IMR-90 (cell line): ENCODE data around the gene TMEM131. TPM values are rescaled to one million over a fixed set of nuclear protein-coding genes. Genes with fewer than 3 reads are reported as not detected.

Source experiments
- ATAC-seq: fragments of 200-7000 bp; cut with Tn5 transposase; 2 replicates; pipeline ENCODE4 v1.9.1; 2020; ENCODE audit warnings: low read depth, mild to moderate bottlenecking, moderate library complexity
- BruUV-seq: library from RNA; stranded (reverse); fragments of 400-500 nt; replicated peaks from 2 replicates; lab custom pipeline; 2021; lab: Mats Ljungman, UMichigan
- CTCF ChIA-PET: fragments of 300-600 bp; formaldehyde crosslinking; extraction: SDS; loops from one replicate; lab custom pipeline; 2021; ENCODE audit warnings: antibody characterized with exemption; lab: Yijun Ruan, JAX
- POLR2A ChIA-PET: fragments of 300-600 bp; sonication (Branson Sonifier 250); formaldehyde crosslinking; loops from one replicate; lab custom pipeline; 2022; ENCODE audit warnings: antibody characterized with exemption; ENCODE audit not compliant: unreplicated experiment; lab: Charles Lee
- DNase-seq: peaks from one replicate; pipeline ENCODE4 v3.0.0; 2013
- H2AFZ ChIP-seq: replicated peaks from 2 replicates; pipeline ENCODE3; 2013; ENCODE audit warnings: low read length, mild to moderate bottlenecking; ENCODE audit not compliant: poor library complexity
- H2AK5ac ChIP-seq: 2 replicates; pipeline ENCODE4 v1.6.1; 2013; ENCODE audit warnings: low read depth, low read length, inconsistent platforms
- H2AK9ac ChIP-seq: replicated peaks from 2 replicates; pipeline ENCODE3; 2013; ENCODE audit warnings: mild to moderate bottlenecking, low read depth, low read length, moderate library complexity; ENCODE audit not compliant: poor library complexity
- H2BK120ac ChIP-seq: 2 replicates; pipeline ENCODE4 v1.6.1; 2013; ENCODE audit warnings: low read depth, low read length, inconsistent platforms
- H2BK15ac ChIP-seq: 3 replicates; pipeline ENCODE4 v1.6.1; 2013; ENCODE audit warnings: low read depth, low read length, inconsistent platforms
- H2BK20ac ChIP-seq: 2 replicates; pipeline ENCODE4 v1.6.1; 2013; ENCODE audit warnings: low read depth, mild to moderate bottlenecking, inconsistent platforms, low read length, moderate library complexity
- H2BK5ac ChIP-seq: 2 replicates; pipeline ENCODE4 v1.6.1; 2013; ENCODE audit warnings: mild to moderate bottlenecking, low read depth, low read length, inconsistent platforms; ENCODE audit not compliant: poor library complexity, severe bottlenecking
- H3K14ac ChIP-seq: replicated peaks from 2 replicates; pipeline ENCODE4 v1.6.1; 2013; ENCODE audit warnings: low read depth, low read length, inconsistent platforms
- H3K18ac ChIP-seq: 2 replicates; pipeline ENCODE4 v1.6.1; 2013; ENCODE audit warnings: low read depth, low read length, control low read depth
- H3K23ac ChIP-seq: 2 replicates; pipeline ENCODE4 v1.6.1; 2013; ENCODE audit warnings: low read depth, low read length, inconsistent platforms
- H3K27ac ChIP-seq: 2 replicates; pipeline ENCODE4 v1.5.1; 2013; ENCODE audit warnings: mild to moderate bottlenecking, control low read depth, low read length; ENCODE audit not compliant: insufficient read depth
- H3K27me3 ChIP-seq: 2 replicates; pipeline ENCODE4 v1.6.1; 2013; ENCODE audit warnings: low read length; ENCODE audit not compliant: control insufficient read depth, insufficient read depth
- H3K36me3 ChIP-seq: 2 replicates; pipeline ENCODE4 v1.6.1; 2013; ENCODE audit warnings: low read length, mixed read lengths; ENCODE audit not compliant: control insufficient read depth, insufficient read depth
- H3K4ac ChIP-seq: 2 replicates; pipeline ENCODE4 v1.6.1; 2013; ENCODE audit warnings: low read depth, low read length, inconsistent platforms
- H3K4me1 ChIP-seq: 2 replicates; pipeline ENCODE4 v1.6.1; 2013; ENCODE audit warnings: low read length, mixed read lengths; ENCODE audit not compliant: control insufficient read depth, insufficient read depth
- H3K4me2 ChIP-seq: 2 replicates; pipeline ENCODE4 v1.6.1; 2013; ENCODE audit warnings: low read depth, mild to moderate bottlenecking, control low read depth, low read length, moderate library complexity
- H3K4me3 ChIP-seq: 2 replicates; pipeline ENCODE4 v1.5.1; 2013; ENCODE audit warnings: low read depth, mild to moderate bottlenecking, control low read depth, low read length, moderate library complexity; ENCODE audit not compliant: insufficient read depth
- H3K56ac ChIP-seq: 2 replicates; pipeline ENCODE4 v1.6.1; 2013; ENCODE audit warnings: low read length, inconsistent platforms; ENCODE audit not compliant: insufficient read depth; ENCODE audit errors: extremely low read depth
- H3K79me1 ChIP-seq, 2 experiments: 2 replicates each; pipeline ENCODE4 v1.6.1; 2013; ENCODE audit warnings: low read length in 2 of 2, inconsistent platforms in 1 of 2, low read depth in 1 of 2
- H3K9ac ChIP-seq: 2 replicates; pipeline ENCODE4 v1.6.1; 2013; ENCODE audit warnings: low read depth, low read length, control low read depth
- H3K9me1 ChIP-seq: 2 replicates; pipeline ENCODE4 v1.6.1; 2013; ENCODE audit warnings: low read length, inconsistent platforms; ENCODE audit not compliant: insufficient read depth
- H3K9me3 ChIP-seq: 2 replicates; pipeline ENCODE4 v1.6.1; 2013; ENCODE audit warnings: low read length; ENCODE audit not compliant: control insufficient read depth, insufficient read depth
- H4K20me1 ChIP-seq: 2 replicates; pipeline ENCODE4 v1.6.1; 2013; ENCODE audit warnings: low read length, inconsistent platforms; ENCODE audit not compliant: insufficient read depth
- H4K5ac ChIP-seq: 2 replicates; pipeline ENCODE4 v1.6.1; 2013; ENCODE audit warnings: mild to moderate bottlenecking, low read depth, low read length, control low read depth
- H4K8ac ChIP-seq, 2 experiments: 2 replicates each; pipeline ENCODE4 v1.6.1; 2013; ENCODE audit warnings: low read depth in 2 of 2, low read length in 2 of 2, control low read depth in 1 of 2, inconsistent platforms in 1 of 2
- H4K91ac ChIP-seq: 2 replicates; pipeline ENCODE4 v1.6.1; 2013; ENCODE audit warnings: low read depth, low read length, inconsistent platforms; ENCODE audit not compliant: insufficient read depth
- CEBPB ChIP-seq: IDR thresholded peaks from 2 replicates; pipeline ENCODE4 v1.6.1; 2012; ENCODE audit warnings: low read depth, low read length, improper control_type of control experiment
- CHD1 ChIP-seq: IDR thresholded peaks from 2 replicates; pipeline ENCODE4 v1.6.1; 2012; ENCODE audit warnings: low read depth, low read length, improper control_type of control experiment
- FOS ChIP-seq: fragments of 150-350 bp; IDR thresholded peaks from 2 replicates; pipeline ENCODE4 v1.6.1; 2016; ENCODE audit warnings: low read depth, low read length
- MAFK ChIP-seq: IDR thresholded peaks from 2 replicates; pipeline ENCODE4 v1.6.1; 2012; ENCODE audit warnings: low read depth, low read length, improper control_type of control experiment
- MAZ ChIP-seq: IDR thresholded peaks from 2 replicates; pipeline ENCODE4 v1.6.1; 2012; ENCODE audit warnings: low read depth, mild to moderate bottlenecking, low read length, improper control_type of control experiment, moderate library complexity, borderline replicate concordance
- MXI1 ChIP-seq: IDR thresholded peaks from 2 replicates; pipeline ENCODE4 v1.6.1; 2012; ENCODE audit warnings: low read depth, mild to moderate bottlenecking, low read length, moderate library complexity, borderline replicate concordance
- POLR2A ChIP-seq: IDR thresholded peaks from 2 replicates; pipeline ENCODE4 v1.6.1; 2012; ENCODE audit warnings: mild to moderate bottlenecking, low read depth, low read length
- RAD21 ChIP-seq: IDR thresholded peaks from 2 replicates; pipeline ENCODE4 v1.6.1; 2012; ENCODE audit warnings: low read length, improper control_type of control experiment
- RCOR1 ChIP-seq: IDR thresholded peaks from 2 replicates; pipeline ENCODE4 v1.6.1; 2012; ENCODE audit warnings: mild to moderate bottlenecking, low read length, improper control_type of control experiment; ENCODE audit not compliant: insufficient replicate concordance
- RFX5 ChIP-seq: IDR thresholded peaks from 2 replicates; pipeline ENCODE4 v1.8.0; 2012; ENCODE audit warnings: low read depth, mild to moderate bottlenecking, low read length, moderate library complexity
- SMC3 ChIP-seq: fragments of 150-350 bp; IDR thresholded peaks from 2 replicates; pipeline ENCODE4 v1.6.1; 2016; ENCODE audit warnings: low read depth, mild to moderate bottlenecking, antibody characterized with exemption, low read length, moderate library complexity
- WGBS, 2 experiments: methylation state at CpG; one replicate each; pipeline versions ENCODE4 v1.1.5 to v1.1.7; 2013; ENCODE audit warnings: missing lambda C conversion rate in 2 of 2; ENCODE audit not compliant: insufficient read length in 1 of 2; ENCODE audit errors: extremely low coverage in 2 of 2; 5-methylcytosine and 5-hydroxymethylcytosine counted together
- dilution Hi-C: fragments of 300-500 bp; cut with HindIII; formaldehyde crosslinking; loops from one replicate; pipeline ENCODE4 v1.14.3; 2018; ENCODE audit warnings: low sequenced_read_pairs; ENCODE audit not compliant: unreplicated experiment
- in situ Hi-C: fragments of 300-500 bp; cut with MboI; formaldehyde crosslinking; loops from 3 replicates; pipeline ENCODE4 v1.14.3; 2019; ENCODE audit warnings: low sequenced_read_pairs, inconsistent platforms, mixed read lengths
- intact Hi-C: fragments of 100-400 bp; cut with micrococcal nuclease; formaldehyde crosslinking; loops from 2 replicates; pipeline ENCODE4 v1.10.0; 2022
- polyA plus RNA-seq, 3 experiments: library from polyadenylated mRNA; depleted of rRNA; stranded (reverse); fragments of >200 nt; gene quantifications; 2 replicates each; pipeline ENCODE4 v1.2.3, GENCODE V29; 2012; ENCODE audit warnings: low replicate concordance in 1 of 3
- total RNA-seq: library from RNA; depleted of rRNA; stranded (reverse); fragments of >200 nt; gene quantifications from 2 replicates; pipeline ENCODE4 v1.2.3, GENCODE V29; 2012
- TF ChIP-seq, protein P1 (sequence below): fragments of 150-350 bp; IDR thresholded peaks from 2 replicates; pipeline ENCODE4 v1.6.1; 2017; ENCODE audit warnings: mild to moderate bottlenecking, antibody characterized with exemption, low read length, low read depth
- TF ChIP-seq, protein P2 (sequence below): fragments of 150-350 bp; IDR thresholded peaks from 2 replicates; pipeline ENCODE4 v1.6.1; 2016; ENCODE audit warnings: low read depth, mild to moderate bottlenecking, low read length, moderate library complexity, borderline replicate concordance

TMEM131 gene
- total and polyA plus RNA-seq, 2 of the 4 experiments (the other 2 are of a cell fraction) = 13.3 to 14.0 TPM

DNA sequence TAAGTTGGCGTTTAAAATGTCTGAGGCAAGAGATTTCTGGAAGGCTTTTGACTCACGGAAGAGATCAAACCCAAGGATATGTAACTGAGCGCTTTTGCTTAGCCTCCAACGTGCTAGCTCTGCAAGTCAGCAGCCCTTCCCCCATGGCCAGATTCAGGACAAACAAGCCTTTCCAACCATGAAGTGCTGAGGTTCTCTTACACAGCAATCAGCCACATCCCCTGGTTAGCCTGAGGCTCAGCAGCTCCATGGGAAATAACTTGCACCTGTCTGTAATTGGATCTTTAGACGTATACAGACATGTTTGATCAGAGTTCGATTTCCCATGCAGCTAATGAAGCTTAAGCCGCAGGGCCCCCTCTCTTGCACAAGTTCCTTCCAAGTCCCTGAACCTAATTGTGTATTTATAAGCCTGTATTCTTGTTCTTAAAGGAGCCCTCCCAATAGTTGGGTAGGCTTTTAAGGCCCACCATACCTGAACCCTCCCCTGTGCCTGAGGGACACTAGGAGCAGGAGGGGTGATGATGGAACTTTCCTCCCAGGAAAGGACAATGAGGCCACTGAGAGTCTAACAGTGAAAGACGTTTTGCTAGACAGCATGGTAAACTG lies 2.1 kb upstream of the TMEM131 start:
- TF ChIP-seq RAD21 (no peak), CHD1 (no peak), CEBPB (no peak), MAZ (no peak), RFX5 (no peak), MAFK (no peak), POLR2A (no peak), MXI1 (no peak), FOS (no peak), SMC3 (no peak), RCOR1 (no peak)
- TF ChIP-seq, protein P1, sequence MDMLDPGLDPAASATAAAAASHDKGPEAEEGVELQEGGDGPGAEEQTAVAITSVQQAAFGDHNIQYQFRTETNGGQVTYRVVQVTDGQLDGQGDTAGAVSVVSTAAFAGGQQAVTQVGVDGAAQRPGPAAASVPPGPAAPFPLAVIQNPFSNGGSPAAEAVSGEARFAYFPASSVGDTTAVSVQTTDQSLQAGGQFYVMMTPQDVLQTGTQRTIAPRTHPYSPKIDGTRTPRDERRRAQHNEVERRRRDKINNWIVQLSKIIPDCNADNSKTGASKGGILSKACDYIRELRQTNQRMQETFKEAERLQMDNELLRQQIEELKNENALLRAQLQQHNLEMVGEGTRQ = no peak
- TF ChIP-seq, protein P2, sequence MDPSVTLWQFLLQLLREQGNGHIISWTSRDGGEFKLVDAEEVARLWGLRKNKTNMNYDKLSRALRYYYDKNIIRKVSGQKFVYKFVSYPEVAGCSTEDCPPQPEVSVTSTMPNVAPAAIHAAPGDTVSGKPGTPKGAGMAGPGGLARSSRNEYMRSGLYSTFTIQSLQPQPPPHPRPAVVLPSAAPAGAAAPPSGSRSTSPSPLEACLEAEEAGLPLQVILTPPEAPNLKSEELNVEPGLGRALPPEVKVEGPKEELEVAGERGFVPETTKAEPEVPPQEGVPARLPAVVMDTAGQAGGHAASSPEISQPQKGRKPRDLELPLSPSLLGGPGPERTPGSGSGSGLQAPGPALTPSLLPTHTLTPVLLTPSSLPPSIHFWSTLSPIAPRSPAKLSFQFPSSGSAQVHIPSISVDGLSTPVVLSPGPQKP = no peak
- Histone ChIP-seq H2BK120ac (no peak overlapping the region), H3K79me1 (peaks cover 4 to 13% of the 10 kb centered on the region in 2 experiments; a peak in 3 of 4 replicates), H2BK20ac (no peak overlapping the region), H2AK9ac (no peak overlapping the region), H3K23ac (no peak overlapping the region), H3K56ac (no peak overlapping the region), H3K9me3 (no peaks in the 10 kb centered on the region), H3K18ac (no peak overlapping the region), H2BK15ac (no peak overlapping the region), H4K91ac (no peak overlapping the region), H2BK5ac (no peak overlapping the region), H3K4me2 (no peak overlapping the region), H3K14ac (no peak overlapping the region), H3K4me3 (no peak overlapping the region), H4K8ac (no peak overlapping the region), H3K27ac (no peak overlapping the region), H3K4ac (no peak overlapping the region), H3K27me3 (no peaks in the 10 kb centered on the region; the same call in 1 of the 2 replicates), H3K4me1 (peaks cover 2% of the 10 kb centered on the region; the same call in 1 of the 2 replicates), H4K5ac (no peak overlapping the region), H3K9ac (no peak overlapping the region), H2AK5ac (no peak overlapping the region), H3K9me1 (peaks cover 3% of the 10 kb centered on the region; the same call in 1 of the 2 replicates), H4K20me1 (peaks cover 12% of the 10 kb centered on the region; the same call in 1 of the 2 replicates), H2AFZ (no peak overlapping the region), H3K36me3 (no peaks in the 10 kb centered on the region)
- in situ Hi-C loops (no loop called here), dilution Hi-C loops (no loop called here), intact Hi-C loops (loop anchor here (5.0 to 10.0 kb wide), 4 partner anchors 149 to 389 kb away; no protein-coding TSS in a partner anchor)
- ChIA-PET POLR2A (no interaction called here), CTCF (no interaction called here)
- WGBS, 2 experiments = 80% methylated on average over 3 of the region's 8 CpGs; no CpG with 5 or more reads in 1 of the 2 experiments
- DNase-seq = no peak
- BruUV-seq = no TSS peak
- no peak for ATAC-seq
